Panc1 (cell line): ENCODE results near the gene SDK2. TPM values are rescaled to one million over a fixed set of nuclear protein-coding genes. Genes with fewer than 3 reads are reported as not detected.

Experiments
- ATAC-seq: fragments of 200-7000 bp; cut with Tn5 transposase; 2 replicates; pipeline ENCODE4 v1.9.1; 2020; ENCODE audit warnings: mild to moderate bottlenecking, moderate library complexity
- BruUV-seq: library from RNA; stranded (reverse); fragments of 400-500 nt; replicated peaks from 2 replicates; lab custom pipeline; 2021; lab: Mats Ljungman, UMichigan
- CTCF ChIA-PET: fragments of 300-600 bp; sonication (Branson Sonifier 250); formaldehyde crosslinking; loops from one replicate; lab custom pipeline; 2022; ENCODE audit warnings: antibody characterized with exemption; lab: Charles Lee
- POLR2A ChIA-PET: fragments of 300-600 bp; sonication (Branson Sonifier 250); formaldehyde crosslinking; loops from one replicate; lab custom pipeline; 2022; ENCODE audit warnings: antibody characterized with exemption; lab: Charles Lee
- DNase-seq: peaks from one replicate; pipeline ENCODE4 v3.0.0-alpha.2; 2010; ENCODE audit warnings: low read depth, low spot score
- H3K27ac ChIP-seq: 2 replicates; pipeline ENCODE4 v1.5.1; 2011; ENCODE audit warnings: mild to moderate bottlenecking, low read length, inconsistent platforms
- H3K27me3 ChIP-seq: fragments of 200-500 bp; sonication (Bioruptor generic); 2 replicates; pipeline ENCODE4 v1.6.0; 2014; ENCODE audit warnings: low read length, inconsistent platforms; ENCODE audit not compliant: control insufficient read depth, insufficient read depth
- H3K36me3 ChIP-seq: fragments of 200-500 bp; sonication (Bioruptor generic); 2 replicates; pipeline ENCODE4 v1.5.1; 2014; ENCODE audit warnings: inconsistent platforms, mild to moderate bottlenecking, low read length, moderate library complexity; ENCODE audit not compliant: control insufficient read depth, insufficient read depth
- H3K4me1 ChIP-seq: 2 replicates; pipeline ENCODE4 v1.5.1; 2011; ENCODE audit warnings: inconsistent platforms, mild to moderate bottlenecking, low read length, moderate library complexity; ENCODE audit not compliant: control insufficient read depth, insufficient read depth
- H3K4me3 ChIP-seq, 2 experiments: 2 replicates each; pipeline ENCODE4 v1.5.1; 2011 to 2012; ENCODE audit warnings: low read depth in 2 of 2, low read length in 2 of 2, mild to moderate bottlenecking in 2 of 2, inconsistent platforms in 1 of 2, moderate library complexity in 1 of 2
- H3K9me3 ChIP-seq: fragments of 200-500 bp; sonication (Bioruptor generic); 2 replicates; pipeline ENCODE4 v1.5.1; 2014; ENCODE audit warnings: low read depth, mild to moderate bottlenecking, inconsistent platforms, low read length, moderate library complexity; ENCODE audit not compliant: control insufficient read depth, insufficient read depth
- POLR2AphosphoS5 ChIP-seq: IDR thresholded peaks from 2 replicates; pipeline ENCODE4 v1.6.1; 2012; ENCODE audit warnings: mild to moderate bottlenecking, low read depth, low read length, moderate library complexity
- SIN3A ChIP-seq: IDR thresholded peaks from 2 replicates; pipeline ENCODE4 v1.6.1; 2012; ENCODE audit warnings: low read depth, mild to moderate bottlenecking, low read length, moderate library complexity, borderline replicate concordance; ENCODE audit not compliant: insufficient read depth
- TCF7L2 ChIP-seq: IDR thresholded peaks from 2 replicates; pipeline ENCODE4 v1.6.1; 2011; ENCODE audit warnings: mild to moderate bottlenecking, low read depth, low read length, inconsistent platforms
- in situ Hi-C: cut with HindIII; loops from 2 replicates; pipeline ENCODE4 v1.10.0; 2016; ENCODE audit warnings: low sequenced_read_pairs, low pct_unique_long_range_greater_than_20kb
- intact Hi-C: fragments of 100-400 bp; cut with micrococcal nuclease; formaldehyde crosslinking; loops from one replicate; pipeline ENCODE4 v1.10.0; 2022; ENCODE audit not compliant: unreplicated experiment
- total RNA-seq: library from RNA; stranded (reverse); gene quantifications from one replicate; pipeline ENCODE4 v1.2.1, GENCODE V29; 2021; ENCODE audit not compliant: unreplicated experiment
- TF ChIP-seq, protein P1 (sequence below): fragments of 450-650 bp; IDR thresholded peaks from 2 replicates; pipeline ENCODE4 v1.5.1; 2017; ENCODE audit warnings: mild to moderate bottlenecking
- TF ChIP-seq, protein P2 (sequence below), 2 experiments: IDR thresholded peaks; 2 replicates each; pipeline ENCODE4 v1.6.1; 2011 to 2012; ENCODE audit warnings: low read depth in 2 of 2, control low read depth in 1 of 2, low read length in 1 of 2, mild to moderate bottlenecking in 1 of 2, moderate library complexity in 1 of 2; ENCODE audit not compliant: insufficient read depth in 1 of 2

SDK2 gene
- total RNA-seq, 1 experiment from 2014 or later, result 0.41 TPM

- DNase-seq, result no peak
- in situ Hi-C loops, result no loop called here
- no peaks in the 10 kb centered on the region for H3K4me1 ChIP-seq
- ChIA-PET POLR2A (no interaction called here), CTCF (no interaction called here)
- TF ChIP-seq, protein P1, sequence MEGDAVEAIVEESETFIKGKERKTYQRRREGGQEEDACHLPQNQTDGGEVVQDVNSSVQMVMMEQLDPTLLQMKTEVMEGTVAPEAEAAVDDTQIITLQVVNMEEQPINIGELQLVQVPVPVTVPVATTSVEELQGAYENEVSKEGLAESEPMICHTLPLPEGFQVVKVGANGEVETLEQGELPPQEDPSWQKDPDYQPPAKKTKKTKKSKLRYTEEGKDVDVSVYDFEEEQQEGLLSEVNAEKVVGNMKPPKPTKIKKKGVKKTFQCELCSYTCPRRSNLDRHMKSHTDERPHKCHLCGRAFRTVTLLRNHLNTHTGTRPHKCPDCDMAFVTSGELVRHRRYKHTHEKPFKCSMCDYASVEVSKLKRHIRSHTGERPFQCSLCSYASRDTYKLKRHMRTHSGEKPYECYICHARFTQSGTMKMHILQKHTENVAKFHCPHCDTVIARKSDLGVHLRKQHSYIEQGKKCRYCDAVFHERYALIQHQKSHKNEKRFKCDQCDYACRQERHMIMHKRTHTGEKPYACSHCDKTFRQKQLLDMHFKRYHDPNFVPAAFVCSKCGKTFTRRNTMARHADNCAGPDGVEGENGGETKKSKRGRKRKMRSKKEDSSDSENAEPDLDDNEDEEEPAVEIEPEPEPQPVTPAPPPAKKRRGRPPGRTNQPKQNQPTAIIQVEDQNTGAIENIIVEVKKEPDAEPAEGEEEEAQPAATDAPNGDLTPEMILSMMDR, result no peak
- no peak for TF ChIP-seq POLR2AphosphoS5
- H3K4me3 ChIP-seq, result no peak overlapping the region
- no peaks in the 10 kb centered on the region for H3K27me3 ChIP-seq
- H3K36me3 ChIP-seq, result no peaks in the 10 kb centered on the region
- H3K27ac ChIP-seq, result no peak overlapping the region
- no peak for ATAC-seq
- BruUV-seq, result no TSS peak
- intact Hi-C loops, result no loop called here
- H3K9me3 ChIP-seq, result no peaks in the 10 kb centered on the region
These were observed 179.8 kb downstream of the SDK2 start for GRCh38 chr17:73464447-73464846.

- Histone ChIP-seq H3K4me1 (no peaks in the 10 kb centered on the region), H3K27me3 (no peaks in the 10 kb centered on the region), H3K9me3 (no peaks in the 10 kb centered on the region), H3K36me3 (no peaks in the 10 kb centered on the region), H3K27ac (no peak overlapping the region), H3K4me3 (no peak overlapping the region)
- CTCF ChIA-PET, result no interaction called here
- no peak for DNase-seq
- no TSS peak for BruUV-seq
- TF ChIP-seq TCF7L2 (no peak), POLR2AphosphoS5 (no peak), SIN3A (no peak)
- TF ChIP-seq, protein P1, result no peak
- TF ChIP-seq, protein P2, sequence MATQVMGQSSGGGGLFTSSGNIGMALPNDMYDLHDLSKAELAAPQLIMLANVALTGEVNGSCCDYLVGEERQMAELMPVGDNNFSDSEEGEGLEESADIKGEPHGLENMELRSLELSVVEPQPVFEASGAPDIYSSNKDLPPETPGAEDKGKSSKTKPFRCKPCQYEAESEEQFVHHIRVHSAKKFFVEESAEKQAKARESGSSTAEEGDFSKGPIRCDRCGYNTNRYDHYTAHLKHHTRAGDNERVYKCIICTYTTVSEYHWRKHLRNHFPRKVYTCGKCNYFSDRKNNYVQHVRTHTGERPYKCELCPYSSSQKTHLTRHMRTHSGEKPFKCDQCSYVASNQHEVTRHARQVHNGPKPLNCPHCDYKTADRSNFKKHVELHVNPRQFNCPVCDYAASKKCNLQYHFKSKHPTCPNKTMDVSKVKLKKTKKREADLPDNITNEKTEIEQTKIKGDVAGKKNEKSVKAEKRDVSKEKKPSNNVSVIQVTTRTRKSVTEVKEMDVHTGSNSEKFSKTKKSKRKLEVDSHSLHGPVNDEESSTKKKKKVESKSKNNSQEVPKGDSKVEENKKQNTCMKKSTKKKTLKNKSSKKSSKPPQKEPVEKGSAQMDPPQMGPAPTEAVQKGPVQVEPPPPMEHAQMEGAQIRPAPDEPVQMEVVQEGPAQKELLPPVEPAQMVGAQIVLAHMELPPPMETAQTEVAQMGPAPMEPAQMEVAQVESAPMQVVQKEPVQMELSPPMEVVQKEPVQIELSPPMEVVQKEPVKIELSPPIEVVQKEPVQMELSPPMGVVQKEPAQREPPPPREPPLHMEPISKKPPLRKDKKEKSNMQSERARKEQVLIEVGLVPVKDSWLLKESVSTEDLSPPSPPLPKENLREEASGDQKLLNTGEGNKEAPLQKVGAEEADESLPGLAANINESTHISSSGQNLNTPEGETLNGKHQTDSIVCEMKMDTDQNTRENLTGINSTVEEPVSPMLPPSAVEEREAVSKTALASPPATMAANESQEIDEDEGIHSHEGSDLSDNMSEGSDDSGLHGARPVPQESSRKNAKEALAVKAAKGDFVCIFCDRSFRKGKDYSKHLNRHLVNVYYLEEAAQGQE (IDR thresholded peaks at IDR 0.05; ENCODE audit: insufficient read depth in 1 of 2, low read depth in 2 of 2, low read length in 1 of 2), result no peak
- in situ Hi-C loops, result no loop called here
- no peak for ATAC-seq
- POLR2A ChIA-PET, result no interaction called here
- intact Hi-C loops, result no loop called here
These were observed 180.4 kb downstream of the SDK2 start for GRCh38 chr17:73463821-73464220.
